CD14-positive monocyte (primary cell): ENCODE results near the gene ARHGEF11. TPM values are rescaled to one million over a fixed set of nuclear protein-coding genes. Genes with fewer than 3 reads are reported as not detected.

Source experiments
- DNase-seq, 3 donors: peaks; one replicate each; pipeline ENCODE4 v3.0.0-alpha.2; 2011 to 2022
- H2AFZ ChIP-seq: 2 replicates; pipeline ENCODE4 v1.6.0; 2012; ENCODE audit warnings: mild to moderate bottlenecking, low read depth, low read length, inconsistent platforms; ENCODE audit not compliant: insufficient read depth, poor library complexity, severe bottlenecking
- H3K27ac ChIP-seq, 2 donors: 1 replicate in 1 of 2; 2 replicates in 1 of 2; pipeline ENCODE4 v1.5.1; 2012 to 2013; ENCODE audit warnings: low read length in 2 of 2, control low read depth in 1 of 2, inconsistent platforms in 1 of 2, low read depth in 1 of 2, mild to moderate bottlenecking in 1 of 2
- H3K27me3 ChIP-seq, 2 donors: one replicate each; pipeline versions ENCODE4 v1.6.0 to v1.6.1; 2011 to 2013; ENCODE audit warnings: low read length in 2 of 2; ENCODE audit not compliant: control insufficient read depth in 2 of 2, insufficient read depth in 2 of 2
- H3K36me3 ChIP-seq, 2 donors: replicated peaks in 1 of 2; 1 replicate in 1 of 2; 2 replicates in 1 of 2; pipeline versions ENCODE4 v1.5.1 to v1.6.1; 2012 to 2013; ENCODE audit warnings: low read length in 2 of 2, control low read depth in 1 of 2, inconsistent platforms in 1 of 2, mild to moderate bottlenecking in 1 of 2; ENCODE audit not compliant: insufficient read depth in 2 of 2, control insufficient read depth in 1 of 2
- H3K4me1 ChIP-seq, 2 donors: 1 replicate in 1 of 2; 2 replicates in 1 of 2; pipeline versions ENCODE4 v1.5.1 to v1.6.1; 2012 to 2013; ENCODE audit warnings: low read length in 2 of 2, control low read depth in 1 of 2, inconsistent platforms in 1 of 2, mild to moderate bottlenecking in 1 of 2, moderate library complexity in 1 of 2; ENCODE audit not compliant: insufficient read depth in 2 of 2, control insufficient read depth in 1 of 2
- H3K4me2 ChIP-seq: replicated peaks from 2 replicates; pipeline ENCODE3; 2012; ENCODE audit warnings: low read length, moderate library complexity, mild to moderate bottlenecking; ENCODE audit not compliant: poor library complexity, severe bottlenecking; ENCODE audit errors: extremely low read depth
- H3K4me3 ChIP-seq, 3 experiments: fragments of 200-600 bp in 1 of 3; sonication (generic) in 1 of 3; replicated peaks in 1 of 3; 1 replicate in 2 of 3; 2 replicates in 1 of 3; pipeline ENCODE4 v1.5.1; 2011 to 2013; ENCODE audit warnings: low read length in 3 of 3, mild to moderate bottlenecking in 3 of 3, control low read depth in 2 of 3, low read depth in 2 of 3, inconsistent platforms in 1 of 3, moderate library complexity in 1 of 3
- H3K79me2 ChIP-seq: 2 replicates; pipeline ENCODE4 v1.6.0; 2012; ENCODE audit warnings: mild to moderate bottlenecking, control low read depth, inconsistent platforms, low read length, moderate library complexity; ENCODE audit not compliant: insufficient read depth
- H3K9ac ChIP-seq: 2 replicates; pipeline ENCODE4 v1.6.0; 2017; ENCODE audit warnings: low read length, mild to moderate bottlenecking; ENCODE audit not compliant: insufficient read depth, poor library complexity, severe bottlenecking
- H3K9me3 ChIP-seq, 2 donors: replicated peaks in 1 of 2; 1 replicate in 1 of 2; 2 replicates in 1 of 2; pipeline versions ENCODE4 v1.5.1 to v1.6.1; 2012 to 2013; ENCODE audit warnings: low read length in 2 of 2, control low read depth in 1 of 2; ENCODE audit not compliant: control insufficient read depth in 1 of 2, insufficient read depth in 1 of 2
- H4K20me1 ChIP-seq: 2 replicates; pipeline ENCODE4 v1.6.0; 2012; ENCODE audit warnings: mild to moderate bottlenecking, low read length, control low read depth, moderate library complexity; ENCODE audit not compliant: insufficient read depth
- H3K27ac Mint-ChIP-seq, 7 donors: one replicate each; pipeline ENCODE4 v1.8.0; 2020; ENCODE audit warnings: mild to moderate bottlenecking in 7 of 7, mixed read lengths in 7 of 7, moderate library complexity in 6 of 7, inconsistent platforms in 2 of 7
- H3K27me3 Mint-ChIP-seq, 3 donors: one replicate each; pipeline ENCODE4 v1.8.0; 2021 to 2022; ENCODE audit warnings: low read depth in 3 of 3, mild to moderate bottlenecking in 3 of 3, mixed read lengths in 3 of 3, moderate library complexity in 3 of 3, inconsistent platforms in 1 of 3
- H3K36me3 Mint-ChIP-seq, 2 donors: one replicate each; pipeline ENCODE4 v1.8.0; 2020; ENCODE audit warnings: mixed read lengths in 2 of 2, inconsistent platforms in 1 of 2, mild to moderate bottlenecking in 1 of 2
- H3K4me1 Mint-ChIP-seq: one replicate; pipeline ENCODE4 v1.8.0; 2020; ENCODE audit warnings: mild to moderate bottlenecking, mixed read lengths
- H3K4me3 Mint-ChIP-seq, 2 donors: one replicate each; pipeline ENCODE4 v1.8.0; 2020; ENCODE audit warnings: mild to moderate bottlenecking in 2 of 2, mixed read lengths in 2 of 2, moderate library complexity in 1 of 2
- H3K9me3 Mint-ChIP-seq, 7 donors: one replicate each; pipeline ENCODE4 v1.8.0; 2020 to 2022; ENCODE audit warnings: mixed read lengths in 7 of 7, mild to moderate bottlenecking in 6 of 7, moderate library complexity in 6 of 7, inconsistent platforms in 2 of 7
- CTCF ChIP-seq: fragments of 200-600 bp; IDR thresholded peaks from one replicate; pipeline ENCODE4 v1.8.0; 2022; ENCODE audit warnings: antibody characterized with exemption, mild to moderate bottlenecking
- WGBS: methylation state at CpG from one replicate; pipeline ENCODE4 v1.1.5; 2013; ENCODE audit warnings: missing lambda C conversion rate; ENCODE audit not compliant: insufficient coverage; 5-methylcytosine and 5-hydroxymethylcytosine counted together
- intact Hi-C, 2 donors: fragments of 100-400 bp; cut with micrococcal nuclease; formaldehyde crosslinking; loops; one replicate each; pipeline versions ENCODE4 v1.15.0 to v1.15.1; 2023
- polyA plus RNA-seq, 3 donors: library from polyadenylated mRNA; depleted of rRNA in 1 of 3; unstranded in 2 of 3; stranded (reverse) in 1 of 3; fragments of 300-500 nt in 2 of 3; fragments of >200 nt in 1 of 3; fragmentation: Illumina TruSeq in 2 of 3; gene quantifications; 1 replicate in 2 of 3; 2 replicates in 1 of 3; pipeline ENCODE4 v1.2.3, GENCODE V29; 2012 to 2021

Gene ARHGEF11
- polyA plus RNA-seq, 3 donors: 17.0 to 78.5 (median 17.7) TPM

- Histone ChIP-seq H3K9ac (no peak overlapping the region), H3K27me3 (no peaks in the 10 kb centered on the region), H3K27ac (no peak overlapping the region), H3K36me3 (peaks cover 100% of the 10 kb centered on the region in 2 donors), H3K4me1 (no peaks in the 10 kb centered on the region), H3K4me2 (no peak overlapping the region), H4K20me1 (peaks cover 34% of the 10 kb centered on the region), H2AFZ (no peak overlapping the region), H3K79me2 (no peaks in the 10 kb centered on the region), H3K9me3 (no peaks in the 10 kb centered on the region), H3K4me3 (no peak overlapping the region)
- H3K27me3 Mint-ChIP-seq: peaks cover 0 to 2% (median 0%) of the 10 kb centered on the region in 3 donors
- H3K4me1 Mint-ChIP-seq: no peaks in the 10 kb centered on the region
- intact Hi-C loops: no loop called here
- no peak for TF ChIP-seq CTCF
- no peak overlapping the region for H3K4me3 Mint-ChIP-seq
- no peaks in the 10 kb centered on the region for H3K9me3 Mint-ChIP-seq
- WGBS: 100% methylated on average over 4 of the region's 7 CpGs
- peaks cover 96 to 100% of the 10 kb centered on the region in 2 donors for H3K36me3 Mint-ChIP-seq
- peak overlapping the region in 1 of 7 donors; percentile 6 for H3K27ac Mint-ChIP-seq
- DNase-seq: no peak
Observed at GRCh38 chr1:156942576-156942975, 103.0 kb downstream of the ARHGEF11 start.

DNA sequence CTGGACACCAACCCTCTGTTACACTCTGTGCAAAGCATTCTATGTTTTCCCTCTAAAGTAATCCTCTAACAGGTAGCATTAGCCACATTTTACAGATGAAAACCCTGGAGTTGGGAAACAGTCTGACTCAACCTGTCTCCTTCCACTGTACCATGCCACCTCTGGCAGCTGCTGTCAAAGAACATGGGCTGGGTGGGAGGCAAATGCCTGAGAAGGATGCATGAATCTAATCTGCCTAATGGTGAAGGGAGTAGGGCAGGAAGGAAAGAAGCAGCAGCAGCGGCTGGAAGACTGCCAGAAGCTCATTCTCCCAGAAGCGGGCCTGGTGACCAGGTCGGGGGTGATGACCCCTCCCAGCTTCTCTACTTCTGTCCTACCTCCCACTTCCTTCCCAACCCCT, 103.4 kb downstream of the ARHGEF11 start:
- Histone ChIP-seq H3K4me2 (no peak overlapping the region), H3K36me3 (peaks cover 99 to 100% of the 10 kb centered on the region in 2 donors), H3K79me2 (no peaks in the 10 kb centered on the region), H3K27me3 (no peaks in the 10 kb centered on the region), H3K4me1 (no peaks in the 10 kb centered on the region), H3K9ac (no peak overlapping the region), H3K27ac (no peak overlapping the region), H3K9me3 (no peaks in the 10 kb centered on the region), H2AFZ (no peak overlapping the region), H3K4me3 (no peak overlapping the region), H4K20me1 (peaks cover 33% of the 10 kb centered on the region)
- Mint-ChIP-seq H3K27me3 (peaks cover 0 to 2% (median 0%) of the 10 kb centered on the region in 3 donors), H3K9me3 (no peaks in the 10 kb centered on the region), H3K4me1 (no peaks in the 10 kb centered on the region), H3K4me3 (no peak overlapping the region), H3K27ac (no peak overlapping the region), H3K36me3 (peaks cover 97 to 100% of the 10 kb centered on the region in 2 donors)
- intact Hi-C loops: no loop called here
- TF ChIP-seq CTCF: no peak
- 100% methylated on average over 1 of the region's 3 CpGs for WGBS
- DNase-seq: no peak
